RCC 7860 (cell line): ENCODE results near the gene WFS1.

Source experiments
- DNase-seq: peaks from one replicate; pipeline ENCODE4 v3.0.0-alpha.2; 2015; ENCODE audit warnings: low spot score
- FAIRE-seq: peaks from 2 replicates; lab custom pipeline; 2012; peaks lifted over from hg19 to GRCh38; lab: Jason Lieb, UNC

WFS1 gene

GRCh38 chr4:6258026-6258360, 11.7 kb upstream of the WFS1 start:
- FAIRE-seq (no peak), DNase-seq (no peak)

DNA sequence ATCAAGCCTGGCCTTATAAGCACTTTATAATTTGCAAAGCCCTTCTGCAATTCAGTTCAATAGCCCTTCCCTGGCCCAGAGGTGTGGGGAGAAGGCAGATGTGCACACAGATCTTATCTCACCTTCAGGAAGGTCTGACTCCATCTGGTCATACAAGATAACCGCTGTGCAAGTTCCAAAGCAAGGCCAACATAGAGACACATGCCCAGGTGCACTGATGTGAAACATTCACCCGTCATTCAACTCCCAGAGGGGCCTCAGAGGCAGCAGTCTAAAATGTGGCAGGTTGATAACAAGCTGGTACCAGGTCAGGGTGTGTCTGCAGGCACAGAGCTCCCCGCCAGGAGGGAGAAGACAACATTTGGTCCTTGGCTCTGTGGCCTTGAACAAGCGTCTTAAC, 10.9 kb upstream of the WFS1 start:
- DNase-seq: no peak
- no peak for FAIRE-seq

DNA sequence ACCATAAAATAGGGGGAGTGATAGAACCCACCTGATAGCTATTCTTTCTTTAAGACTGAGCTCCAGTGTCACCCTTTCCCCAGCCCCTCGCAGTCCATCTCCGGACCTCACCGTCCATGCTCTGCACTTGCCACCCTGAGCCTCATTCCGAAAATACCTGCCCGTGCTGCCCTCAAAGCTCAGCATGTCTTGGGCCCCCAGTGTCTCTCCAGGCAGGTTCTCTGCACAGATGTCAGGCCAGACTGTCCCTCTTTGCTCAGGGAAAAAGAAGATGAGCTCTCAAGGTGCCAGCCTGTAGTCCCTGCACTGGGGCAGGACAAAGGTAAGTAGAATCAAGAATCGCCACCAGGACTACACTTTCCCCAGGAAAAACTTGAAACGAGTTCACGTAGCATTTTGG, 9.8 kb upstream of the WFS1 start:
- DNase-seq (no peak), FAIRE-seq (no peak)

GRCh38 chr4:6262176-6262575, 7.5 kb upstream of the WFS1 start:
- no peak for DNase-seq
- no peak for FAIRE-seq

DNA sequence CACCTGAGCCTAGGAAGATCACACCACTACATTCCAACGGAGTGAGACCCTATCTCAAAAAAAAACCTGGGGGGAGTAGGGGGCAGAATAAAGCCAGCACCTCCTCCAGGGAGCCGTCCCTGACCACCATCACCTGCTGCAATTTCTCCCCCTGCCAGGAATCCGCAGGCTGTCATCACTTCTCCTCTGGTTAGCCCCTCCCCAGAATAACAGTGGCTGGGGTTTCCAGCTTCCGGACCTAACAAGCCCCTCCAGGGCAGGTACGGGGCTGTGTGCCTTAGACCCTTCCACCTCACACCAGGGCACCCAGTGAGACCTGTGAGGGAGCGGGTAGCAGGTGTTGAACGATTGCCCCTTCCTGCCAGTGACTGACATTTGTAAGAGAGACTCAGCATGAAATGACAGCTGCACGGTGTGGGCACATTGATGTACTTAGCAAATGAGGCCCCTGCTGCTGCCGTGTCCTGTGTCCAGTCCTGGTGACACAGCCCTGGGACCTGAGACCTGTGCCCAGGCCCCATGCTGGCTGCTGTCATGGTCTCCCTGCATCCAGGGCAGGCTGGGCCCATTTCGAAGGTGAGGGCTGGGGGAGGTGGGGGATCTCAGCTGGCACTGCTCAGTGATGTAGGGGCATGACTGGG, 6.7 kb upstream of the WFS1 start:
- DNase-seq (no peak), FAIRE-seq (no peak)

- DNase-seq (no peak), FAIRE-seq (no peak)
Measured at GRCh38 chr4:6263526-6264224, 6.0 kb upstream of the WFS1 start.

DNA sequence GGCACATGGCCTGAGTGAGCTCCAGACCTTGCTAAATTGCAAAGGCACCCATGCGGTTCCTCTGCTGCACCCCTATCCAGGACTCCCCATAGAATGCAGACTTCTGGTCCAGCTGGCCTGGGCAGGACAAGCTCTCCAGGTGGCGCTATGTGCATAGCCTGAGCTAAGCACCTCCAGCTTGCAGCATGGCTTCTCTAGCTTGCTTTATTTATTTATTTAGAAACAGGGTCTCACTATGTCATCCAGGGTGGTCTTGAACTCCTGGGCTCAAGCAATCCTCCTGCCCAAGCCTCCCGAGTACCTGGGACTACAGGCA, 5.5 kb upstream of the WFS1 start:
- FAIRE-seq: no peak
- no peak for DNase-seq

DNA sequence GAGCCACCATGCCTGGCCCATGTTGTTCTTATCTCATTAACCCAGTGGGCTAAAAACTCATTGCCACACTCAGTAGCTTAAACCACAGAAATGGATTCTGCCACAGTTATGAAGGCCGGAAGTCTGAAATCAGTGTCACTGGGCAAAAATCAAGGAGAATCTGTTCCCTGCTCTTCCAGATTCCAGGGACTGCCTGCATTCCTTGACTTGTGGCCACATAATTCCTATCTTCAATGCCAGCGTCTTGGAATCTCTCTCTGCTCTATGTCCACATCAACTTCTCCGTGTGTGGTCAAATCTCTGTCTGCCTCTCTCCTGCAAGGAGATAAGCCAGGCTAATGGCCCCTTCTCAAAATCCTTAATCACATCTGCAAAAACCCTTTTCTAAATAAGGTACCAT, 4.1 kb upstream of the WFS1 start:
- FAIRE-seq (no peak), DNase-seq (no peak)

GRCh38 chr4:6267573-6267972, 2.1 kb upstream of the WFS1 start:
- no peak for DNase-seq
- FAIRE-seq: no peak

DNA sequence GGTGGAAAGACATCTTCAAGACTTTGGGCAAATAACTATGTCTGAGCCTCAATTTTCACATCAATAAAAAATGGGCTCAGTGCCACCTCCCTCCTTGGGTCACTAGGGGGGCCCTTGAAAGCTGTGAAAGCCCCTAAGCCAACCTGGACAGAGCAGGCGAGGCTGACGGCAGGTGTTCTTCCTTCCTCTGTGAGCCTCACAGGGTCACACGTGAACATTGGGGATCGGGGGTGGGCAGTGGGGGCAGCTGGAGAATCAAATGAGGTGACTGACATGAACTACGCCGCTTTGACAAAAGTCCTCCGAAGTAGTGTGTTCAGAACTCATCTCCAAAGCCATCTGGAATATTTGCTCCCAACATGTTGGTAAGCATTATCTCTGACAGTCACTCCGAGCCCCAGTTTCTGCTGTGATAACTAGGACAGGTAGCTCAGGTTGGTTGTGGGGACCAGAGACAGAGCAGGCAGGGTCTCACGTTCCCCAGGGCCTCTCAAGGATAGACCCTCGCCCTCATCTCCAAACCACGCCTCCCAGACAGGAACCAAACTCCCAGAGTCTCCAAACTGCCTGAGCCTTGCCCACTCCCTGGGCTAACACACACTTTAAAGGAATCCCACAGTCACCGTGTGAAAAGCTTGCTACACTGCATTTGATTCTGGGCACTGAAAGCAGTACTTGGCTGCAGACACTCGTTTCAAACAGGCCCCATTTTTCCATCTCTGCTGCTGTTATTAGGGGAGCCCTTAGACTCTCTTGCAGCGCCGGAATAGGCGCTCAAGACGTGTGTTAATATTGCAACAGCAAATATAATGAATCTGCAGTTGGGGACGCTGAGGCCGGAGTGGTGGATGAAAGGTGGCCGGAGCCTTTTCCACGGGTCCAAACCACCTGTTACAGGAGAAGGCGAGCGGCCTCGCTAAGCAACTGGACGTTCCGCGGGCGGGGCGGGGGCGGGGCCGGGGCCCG, 717 bp upstream of the WFS1 start:
- FAIRE-seq (no peak), DNase-seq (no peak)

- DNase-seq (no peak), FAIRE-seq (no peak)
Measured at GRCh38 chr4:6270636-6271121, 1.0 kb downstream of the WFS1 start.

- no peak for FAIRE-seq
- DNase-seq: no peak
Measured at GRCh38 chr4:6271206-6271605, 1.6 kb downstream of the WFS1 start.

DNA sequence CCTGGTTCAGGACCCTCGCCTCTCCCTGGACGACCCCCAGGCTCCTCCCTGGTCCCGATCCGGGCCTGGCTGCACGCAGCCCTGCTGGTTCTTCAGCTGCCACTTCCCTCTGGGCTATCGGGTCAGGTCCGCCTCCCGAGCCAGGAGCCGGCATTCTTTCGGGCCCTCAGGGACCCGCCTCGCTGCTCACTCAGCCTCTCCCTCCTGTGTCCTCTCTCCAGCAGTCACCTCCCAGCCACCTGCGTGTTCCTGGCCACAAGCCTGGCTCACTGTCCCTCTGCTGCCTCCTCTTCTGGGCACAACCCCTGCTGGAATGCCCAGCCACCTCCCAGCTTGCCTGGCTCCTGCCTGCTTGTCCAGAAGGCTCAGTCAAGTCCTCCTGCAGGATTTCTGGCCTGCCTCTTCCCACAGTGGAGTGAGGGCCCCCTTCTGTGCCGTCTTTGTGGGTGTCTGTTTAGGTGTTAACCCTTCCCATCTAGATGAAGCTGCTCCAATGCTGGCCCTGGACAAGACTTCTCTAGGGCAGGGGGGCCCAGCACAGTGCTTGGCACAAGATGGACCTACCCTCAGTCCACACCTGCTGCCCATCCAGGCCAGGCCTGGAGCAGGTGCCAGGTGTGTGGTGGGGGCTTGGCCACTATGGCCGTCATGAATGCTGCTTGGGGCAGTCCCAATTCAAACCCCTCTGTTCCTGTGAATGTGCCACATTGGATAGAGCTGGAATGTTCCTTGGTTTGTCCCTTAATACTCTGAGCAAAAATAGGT, 2.2 kb downstream of the WFS1 start:
- DNase-seq (no peak), FAIRE-seq (no peak)

DNA sequence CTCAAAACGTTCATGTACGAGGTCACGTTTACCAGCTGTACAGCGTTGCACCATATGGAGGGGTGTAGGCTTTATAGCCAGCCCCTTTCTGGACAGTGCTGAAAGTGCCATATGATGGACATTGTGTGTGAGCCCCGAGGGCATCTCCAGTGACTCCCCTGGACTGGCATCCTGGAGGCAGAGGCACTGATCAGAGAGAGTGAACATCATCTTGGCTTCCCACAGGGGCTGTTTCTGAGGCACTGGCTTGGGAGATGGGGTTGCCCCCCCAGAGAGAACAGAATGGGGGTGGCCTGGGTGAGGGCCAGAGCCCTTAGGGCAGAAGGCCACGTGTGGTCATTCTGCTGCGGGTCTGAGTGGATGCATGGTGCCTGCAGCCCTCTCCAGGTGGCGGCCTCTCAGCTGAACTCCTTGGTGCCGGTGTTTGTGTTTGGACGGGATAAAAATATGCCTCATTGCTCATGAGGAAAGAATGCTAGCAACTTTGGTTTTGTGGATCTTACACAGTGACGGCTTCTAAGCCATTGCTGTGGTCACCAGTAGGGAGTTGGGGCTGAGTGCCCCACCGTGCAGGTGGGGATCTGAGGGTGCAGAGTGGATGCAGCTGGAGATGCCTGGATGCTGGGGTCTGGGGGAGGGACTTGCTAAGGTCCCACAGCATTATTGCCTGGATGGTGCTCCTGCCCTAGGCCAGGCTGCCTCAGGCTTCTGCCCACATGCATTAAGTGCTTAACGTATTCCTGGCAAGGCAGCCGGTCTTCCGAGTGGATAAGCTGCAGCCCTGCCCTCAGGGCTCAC, 3.4 kb downstream of the WFS1 start:
- peak; percentile 68 for DNase-seq
- no peak for FAIRE-seq

DNA sequence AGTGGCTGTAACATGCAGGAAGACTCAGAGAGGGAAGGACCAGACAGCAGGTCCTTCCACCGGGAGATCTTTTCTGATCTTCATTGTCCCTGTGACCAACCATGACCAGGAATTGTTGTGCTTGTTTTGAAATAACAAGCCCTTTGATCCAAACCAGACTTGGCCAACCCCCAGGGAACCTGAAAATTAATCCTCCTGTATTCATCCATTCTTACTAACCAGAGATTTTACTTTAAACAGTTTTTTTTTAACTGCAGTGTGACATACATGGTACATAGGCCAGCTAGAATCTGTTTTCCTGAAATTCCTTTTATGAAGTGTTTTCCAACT, 4.0 kb downstream of the WFS1 start:
- FAIRE-seq (no peak), DNase-seq (no peak)

- no peak for FAIRE-seq
- no peak for DNase-seq
Measured at GRCh38 chr4:6275351-6275750, 5.7 kb downstream of the WFS1 start.

DNA sequence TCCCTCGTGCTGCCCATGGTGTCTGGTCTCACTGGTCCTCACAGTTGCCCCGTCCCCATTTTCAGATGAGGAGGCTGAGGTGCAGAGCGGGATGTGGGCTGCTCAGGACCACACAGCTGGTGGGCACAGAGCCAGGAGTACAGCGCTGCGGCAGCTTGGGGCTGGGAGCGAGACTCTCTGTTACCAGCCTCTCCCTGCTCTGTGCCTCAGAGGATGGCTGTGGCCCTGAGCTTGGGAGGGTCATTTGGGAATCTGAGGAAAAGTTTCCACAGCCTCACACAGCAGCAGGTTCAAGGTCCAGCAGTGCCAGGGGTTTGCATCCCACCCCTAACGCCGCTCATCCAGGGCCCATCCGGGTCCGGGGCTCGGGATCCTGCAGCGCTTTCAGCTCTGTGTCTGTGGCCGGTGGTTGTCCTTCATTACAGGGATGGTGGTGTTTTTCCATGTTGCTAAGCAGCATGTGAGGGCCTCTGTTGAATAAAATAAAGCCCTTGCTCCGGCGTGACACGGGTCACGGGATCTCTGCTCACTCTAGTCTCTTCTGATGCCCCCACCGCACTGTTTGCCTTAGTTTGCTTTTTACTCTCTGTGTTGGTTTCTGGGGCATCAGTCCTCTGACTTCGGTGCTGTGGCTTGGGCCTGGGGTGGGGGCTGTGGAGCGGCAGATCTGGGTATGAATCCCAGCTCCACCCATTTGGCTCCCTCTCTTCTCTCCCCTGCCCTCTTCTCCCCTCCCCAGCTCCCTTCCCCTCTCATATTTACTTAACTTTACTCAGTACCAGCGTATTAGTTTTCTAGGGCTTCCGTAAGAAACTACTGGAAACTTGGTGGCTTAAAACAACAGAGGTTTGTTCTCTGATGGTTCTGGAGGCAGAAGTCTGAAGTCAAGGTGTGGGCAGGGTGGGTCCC, 6.5 kb downstream of the WFS1 start:
- FAIRE-seq: no peak
- no peak for DNase-seq

GRCh38 chr4:6277139-6277802, 7.6 kb downstream of the WFS1 start:
- no peak for FAIRE-seq
- DNase-seq: no peak
